Keratinocyte (primary cell): Measurements from ENCODE around the gene FRAS1. TPM values are rescaled to one million over a fixed set of nuclear protein-coding genes. Genes with fewer than 3 reads are reported as not detected.

Experiments used
- DNase-seq: peaks from one replicate; pipeline ENCODE4 v3.0.0-alpha.2; 2011; ENCODE audit warnings: low read depth, missing footprints, low spot score
- FAIRE-seq: peaks from 2 replicates; lab custom pipeline; 2011; peaks lifted over from hg19 to GRCh38; lab: Jason Lieb, UNC
- H2AFZ ChIP-seq: 2 replicates; pipeline ENCODE4 v1.6.0; 2012; ENCODE audit warnings: low read length, control low read depth, inconsistent platforms; ENCODE audit not compliant: control insufficient read depth
- H3K27ac ChIP-seq: 2 replicates; pipeline ENCODE4 v1.5.1; 2011; ENCODE audit warnings: low read length; ENCODE audit not compliant: control insufficient read depth, insufficient read depth
- H3K27me3 ChIP-seq: 3 replicates; pipeline ENCODE4 v1.6.0; 2011; ENCODE audit warnings: low read length; ENCODE audit not compliant: control insufficient read depth, insufficient read depth; ENCODE audit errors: extremely low read depth
- H3K36me3 ChIP-seq, 2 experiments: 2 replicates in 1 of 2; 3 replicates in 1 of 2; pipeline ENCODE4 v1.5.1; 2011; ENCODE audit warnings: low read length in 2 of 2, mild to moderate bottlenecking in 1 of 2; ENCODE audit not compliant: control insufficient read depth in 2 of 2, insufficient read depth in 2 of 2; ENCODE audit errors: extremely low read depth in 1 of 2
- H3K4me1 ChIP-seq: 3 replicates; pipeline ENCODE4 v1.5.1; 2011; ENCODE audit warnings: low read length; ENCODE audit not compliant: control insufficient read depth, insufficient read depth; ENCODE audit errors: extremely low read depth
- H3K4me2 ChIP-seq: 3 replicates; pipeline ENCODE4 v1.6.0; 2011; ENCODE audit warnings: low read depth, low read length; ENCODE audit not compliant: control insufficient read depth, insufficient read depth; ENCODE audit errors: extremely low read depth
- H3K4me3 ChIP-seq, 3 experiments: fragments of 200-600 bp in 1 of 3; sonication (generic) in 1 of 3; 2 replicates in 2 of 3; 3 replicates in 1 of 3; pipeline ENCODE4 v1.5.1; 2011 to 2016; ENCODE audit warnings: low read length in 3 of 3, mild to moderate bottlenecking in 3 of 3, control low read depth in 2 of 3, inconsistent platforms in 1 of 3, low read depth in 1 of 3, mixed read lengths in 1 of 3, mixed run types in 1 of 3, moderate library complexity in 1 of 3; ENCODE audit not compliant: control insufficient read depth in 2 of 3, insufficient read depth in 2 of 3; ENCODE audit errors: extremely low read depth in 1 of 3
- H3K79me2 ChIP-seq: 2 replicates; pipeline ENCODE4 v1.6.0; 2012; ENCODE audit warnings: low read length; ENCODE audit not compliant: control insufficient read depth, insufficient read depth
- H3K9ac ChIP-seq: 3 replicates; pipeline ENCODE4 v1.6.0; 2011; ENCODE audit warnings: low read length; ENCODE audit not compliant: control insufficient read depth, insufficient read depth; ENCODE audit errors: extremely low read depth
- H3K9me1 ChIP-seq: 3 replicates; pipeline ENCODE4 v1.6.0; 2011; ENCODE audit warnings: low read length; ENCODE audit not compliant: control insufficient read depth, insufficient read depth; ENCODE audit errors: extremely low read depth
- H3K9me3 ChIP-seq: 2 replicates; pipeline ENCODE4 v1.5.1; 2012; ENCODE audit warnings: low read depth, low read length; ENCODE audit not compliant: control insufficient read depth
- H4K20me1 ChIP-seq: 3 replicates; pipeline ENCODE4 v1.6.0; 2011; ENCODE audit warnings: low read length; ENCODE audit not compliant: control insufficient read depth, insufficient read depth; ENCODE audit errors: extremely low read depth
- EZH2 ChIP-seq: IDR thresholded peaks from one replicate; pipeline ENCODE4 v1.6.1; 2012; ENCODE audit warnings: inconsistent platforms, mild to moderate bottlenecking, low read length, moderate library complexity
- dilution Hi-C: fragments of 300-500 bp; cut with MboI; formaldehyde crosslinking; loops from one replicate; pipeline ENCODE4 v1.7.0; 2020; ENCODE audit warnings: low sequenced_read_pairs; ENCODE audit not compliant: extremely low pct_ligation_motif_present
- polyA plus RNA-seq, 5 experiments: library from polyadenylated mRNA; depleted of rRNA in 3 of 5; stranded (reverse) in 3 of 5; stranded (forward) in 1 of 5; unstranded in 1 of 5; fragments of >200 nt; gene quantifications; 1 replicate in 1 of 5; 2 replicates in 3 of 5; 3 replicates in 1 of 5; pipeline versions ENCODE4 v1.2.1 to v1.2.3, GENCODE V29; 2011 to 2012; ENCODE audit warnings: missing spikeins in 2 of 5, low read depth in 1 of 5, low replicate concordance in 1 of 5
- TF ChIP-seq, protein P1 (sequence below), 3 experiments: IDR thresholded peaks in 1 of 3; conservative IDR thresholded peaks in 1 of 3; optimal IDR thresholded peaks in 1 of 3; 2 replicates in 2 of 3; 3 replicates in 1 of 3; pipeline versions ENCODE3 to v1.5.1; 2011; ENCODE audit warnings: low read length in 3 of 3, mild to moderate bottlenecking in 3 of 3, moderate library complexity in 2 of 3, control low read depth in 1 of 3, inconsistent platforms in 1 of 3; ENCODE audit not compliant: insufficient read depth in 2 of 3; ENCODE audit errors: extremely low read depth in 1 of 3

The FRAS1 gene
- polyA plus RNA-seq, 1 donor (not counting 4 experiments of a cell fraction or from before 2014, with no cell fraction given): 3.5 TPM

DNA sequence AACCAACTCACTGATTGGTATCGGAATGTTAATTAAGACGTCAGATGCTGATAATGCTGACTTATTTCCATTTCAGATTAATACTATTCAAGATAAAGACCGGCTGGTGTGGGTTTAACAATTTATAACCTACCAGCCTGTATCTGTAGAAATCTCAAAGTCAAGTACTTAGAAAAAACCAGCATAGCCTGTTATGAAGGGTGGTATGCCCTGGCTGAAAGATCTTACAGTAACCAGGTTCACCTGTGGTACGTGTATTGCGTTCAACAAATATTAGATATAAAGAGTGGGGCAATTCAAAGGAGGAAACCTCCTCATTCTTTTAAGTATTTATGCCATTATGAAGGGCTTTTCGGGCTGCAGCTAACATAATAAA, 253.6 kb downstream of the FRAS1 start:
- no peaks in the 10 kb centered on the region for H4K20me1 ChIP-seq
- H3K9me3 ChIP-seq: no peaks in the 10 kb centered on the region
- TF ChIP-seq EZH2: no peak
- TF ChIP-seq, protein P1, sequence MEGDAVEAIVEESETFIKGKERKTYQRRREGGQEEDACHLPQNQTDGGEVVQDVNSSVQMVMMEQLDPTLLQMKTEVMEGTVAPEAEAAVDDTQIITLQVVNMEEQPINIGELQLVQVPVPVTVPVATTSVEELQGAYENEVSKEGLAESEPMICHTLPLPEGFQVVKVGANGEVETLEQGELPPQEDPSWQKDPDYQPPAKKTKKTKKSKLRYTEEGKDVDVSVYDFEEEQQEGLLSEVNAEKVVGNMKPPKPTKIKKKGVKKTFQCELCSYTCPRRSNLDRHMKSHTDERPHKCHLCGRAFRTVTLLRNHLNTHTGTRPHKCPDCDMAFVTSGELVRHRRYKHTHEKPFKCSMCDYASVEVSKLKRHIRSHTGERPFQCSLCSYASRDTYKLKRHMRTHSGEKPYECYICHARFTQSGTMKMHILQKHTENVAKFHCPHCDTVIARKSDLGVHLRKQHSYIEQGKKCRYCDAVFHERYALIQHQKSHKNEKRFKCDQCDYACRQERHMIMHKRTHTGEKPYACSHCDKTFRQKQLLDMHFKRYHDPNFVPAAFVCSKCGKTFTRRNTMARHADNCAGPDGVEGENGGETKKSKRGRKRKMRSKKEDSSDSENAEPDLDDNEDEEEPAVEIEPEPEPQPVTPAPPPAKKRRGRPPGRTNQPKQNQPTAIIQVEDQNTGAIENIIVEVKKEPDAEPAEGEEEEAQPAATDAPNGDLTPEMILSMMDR (optimal IDR thresholded peaks at IDR 0.05 in 1 of 3, IDR thresholded peaks at IDR 0.05 in 1 of 3, conservative IDR thresholded peaks at IDR 0.05 in 1 of 3; ENCODE audit: extremely low read depth in 1 of 3, insufficient read depth in 2 of 3, low read length in 3 of 3): no peak
- H3K4me3 ChIP-seq: no peak overlapping the region
- H2AFZ ChIP-seq: no peak overlapping the region
- no peak overlapping the region for H3K4me2 ChIP-seq
- DNase-seq (no peak), FAIRE-seq (no peak)
- H3K79me2 ChIP-seq: no peaks in the 10 kb centered on the region
- no peak overlapping the region for H3K27ac ChIP-seq
- no peak overlapping the region for H3K9ac ChIP-seq
- dilution Hi-C loops: no loop called here
- no peaks in the 10 kb centered on the region for H3K4me1 ChIP-seq
- no peaks in the 10 kb centered on the region for H3K9me1 ChIP-seq
- peaks cover 0 to 2% of the 10 kb centered on the region in 2 experiments for H3K36me3 ChIP-seq
- no peaks in the 10 kb centered on the region for H3K27me3 ChIP-seq

DNA sequence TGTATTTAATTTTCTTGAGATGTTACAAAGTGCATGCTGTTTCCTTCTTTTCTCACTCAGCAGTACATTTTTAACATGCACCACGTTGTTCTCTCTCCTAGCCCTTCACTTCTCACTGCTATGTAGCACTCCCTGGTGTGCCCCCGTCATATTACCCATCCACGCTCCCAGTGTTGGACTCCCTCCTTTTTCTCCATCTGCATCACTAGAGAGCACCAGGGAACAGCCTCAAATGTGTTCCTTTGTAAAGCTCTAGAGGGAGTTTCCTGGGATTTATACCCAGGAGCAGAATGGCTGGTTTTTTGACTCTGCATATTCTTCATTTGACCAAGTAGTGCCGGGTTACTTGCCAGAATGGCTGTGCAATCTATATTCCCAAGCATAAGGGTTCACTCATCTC, 254.2 kb downstream of the FRAS1 start:
- H3K9ac ChIP-seq: no peak overlapping the region
- dilution Hi-C loops: no loop called here
- no peak for TF ChIP-seq EZH2
- TF ChIP-seq, protein P1 (optimal IDR thresholded peaks at IDR 0.05 in 1 of 3, IDR thresholded peaks at IDR 0.05 in 1 of 3, conservative IDR thresholded peaks at IDR 0.05 in 1 of 3; ENCODE audit: extremely low read depth in 1 of 3, insufficient read depth in 2 of 3, low read length in 3 of 3): no peak

More for the DNA sequence above, 254.2 kb downstream of the FRAS1 start:
- no peak overlapping the region for H3K4me2 ChIP-seq
- no peaks in the 10 kb centered on the region for H3K9me3 ChIP-seq
- H3K4me3 ChIP-seq: no peak overlapping the region
- H3K79me2 ChIP-seq: no peaks in the 10 kb centered on the region
- DNase-seq: no peak
- no peaks in the 10 kb centered on the region for H3K4me1 ChIP-seq
- H3K27ac ChIP-seq: no peak overlapping the region
- no peaks in the 10 kb centered on the region for H3K9me1 ChIP-seq
- H3K27me3 ChIP-seq: no peaks in the 10 kb centered on the region
- FAIRE-seq: no peak
- no peak overlapping the region for H2AFZ ChIP-seq
- H4K20me1 ChIP-seq: no peaks in the 10 kb centered on the region
- H3K36me3 ChIP-seq: peaks cover 0 to 2% of the 10 kb centered on the region in 2 experiments
